Measurements from ENCODE around the gene FCHO1.

DNA sequence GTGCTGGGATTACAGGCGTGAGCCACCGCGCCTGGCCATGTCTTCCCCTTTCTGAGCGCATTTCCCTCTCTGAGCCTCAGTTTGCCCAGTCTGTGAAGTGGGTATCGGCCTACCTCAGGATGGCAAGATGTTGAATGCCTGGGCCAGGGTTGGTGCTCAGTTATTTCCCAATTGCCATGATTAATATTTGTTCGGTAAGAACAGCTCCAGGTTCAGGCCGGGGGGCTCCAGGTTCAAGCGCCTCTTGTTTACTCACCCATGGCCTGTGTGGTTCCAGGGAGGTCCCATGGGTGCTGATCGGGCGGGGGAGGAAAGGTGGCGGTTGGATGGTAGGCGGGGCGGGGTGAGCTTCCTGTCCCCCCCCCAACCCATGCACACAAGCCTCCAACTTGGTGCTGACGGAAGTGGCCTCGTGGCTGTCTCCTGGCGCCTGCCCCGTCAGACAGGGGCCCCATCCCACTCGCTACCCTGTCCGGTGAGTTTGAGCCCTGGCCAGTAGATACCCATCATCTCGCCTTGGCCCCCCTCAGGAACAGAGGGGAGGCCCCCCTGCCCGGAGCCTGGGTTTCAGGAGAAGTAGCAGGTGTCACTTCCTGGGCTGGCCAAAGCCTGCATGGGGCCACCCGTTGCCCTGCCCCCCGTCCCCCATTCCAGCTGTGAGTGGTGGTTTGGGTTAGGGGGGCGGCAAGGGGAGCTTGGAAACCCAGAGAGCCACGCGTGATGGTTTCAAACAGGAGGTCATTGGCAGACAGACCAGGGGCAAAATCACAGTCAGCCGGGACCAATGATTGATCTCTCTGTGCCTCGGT lies at the start of gene FCHO1:
- TF ChIP-seq POLR2A (IDR thresholded peaks at IDR 0.05): no peak
- TF ChIP-seq CTCF (IDR thresholded peaks at IDR 0.05): no peak

Data from uterus (tissue), 2 donors.